HG02943 (cell line): ENCODE data around the gene PAK4.

Source experiments
- ATAC-seq: cut with Tn5 transposase; IDR thresholded peaks from one replicate; pipeline ENCODE4 v1.9.1; 2021; ENCODE audit warnings: mild to moderate bottlenecking, low read depth, moderate library complexity; ENCODE audit not compliant: unreplicated experiment

PAK4 gene

DNA sequence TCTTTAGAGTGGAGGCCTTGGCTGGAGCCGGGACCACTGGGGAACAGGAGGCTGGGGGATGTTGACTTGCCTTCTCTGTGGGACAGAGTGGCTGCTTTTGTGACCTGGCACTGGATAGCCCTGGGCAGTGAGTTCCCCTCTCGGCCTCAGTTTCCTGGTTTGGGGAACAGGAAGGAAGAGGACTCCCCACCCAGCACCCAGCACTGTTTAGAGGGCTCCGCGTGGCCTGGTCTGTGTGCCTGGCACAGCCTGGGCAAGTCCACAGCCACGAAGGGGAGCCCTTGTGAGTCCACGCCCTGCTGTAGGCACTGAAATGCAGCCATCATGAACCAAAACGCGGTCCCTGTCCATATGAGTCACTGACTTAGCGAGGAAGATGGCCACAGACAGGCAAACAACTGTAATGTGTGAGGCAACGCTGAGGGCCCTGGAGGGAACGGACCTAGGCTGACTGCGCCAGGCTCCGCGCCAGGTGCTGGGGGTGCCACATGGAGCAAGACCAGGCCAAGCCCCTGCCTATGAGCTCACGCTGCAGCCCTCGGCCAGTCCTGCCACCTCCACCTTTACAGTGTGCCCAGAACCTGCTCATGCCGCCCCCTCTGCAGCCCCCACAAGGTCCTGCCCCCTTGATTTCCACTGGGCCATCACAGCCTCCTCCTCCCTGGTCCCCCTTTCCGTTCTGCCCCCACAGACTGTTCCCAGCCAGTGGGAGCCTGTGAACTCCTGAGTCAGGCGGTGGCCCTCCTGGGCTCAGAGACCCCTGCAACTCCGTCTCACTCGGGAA lies 35.5 kb downstream of the PAK4 start:
- ATAC-seq = no peak

DNA sequence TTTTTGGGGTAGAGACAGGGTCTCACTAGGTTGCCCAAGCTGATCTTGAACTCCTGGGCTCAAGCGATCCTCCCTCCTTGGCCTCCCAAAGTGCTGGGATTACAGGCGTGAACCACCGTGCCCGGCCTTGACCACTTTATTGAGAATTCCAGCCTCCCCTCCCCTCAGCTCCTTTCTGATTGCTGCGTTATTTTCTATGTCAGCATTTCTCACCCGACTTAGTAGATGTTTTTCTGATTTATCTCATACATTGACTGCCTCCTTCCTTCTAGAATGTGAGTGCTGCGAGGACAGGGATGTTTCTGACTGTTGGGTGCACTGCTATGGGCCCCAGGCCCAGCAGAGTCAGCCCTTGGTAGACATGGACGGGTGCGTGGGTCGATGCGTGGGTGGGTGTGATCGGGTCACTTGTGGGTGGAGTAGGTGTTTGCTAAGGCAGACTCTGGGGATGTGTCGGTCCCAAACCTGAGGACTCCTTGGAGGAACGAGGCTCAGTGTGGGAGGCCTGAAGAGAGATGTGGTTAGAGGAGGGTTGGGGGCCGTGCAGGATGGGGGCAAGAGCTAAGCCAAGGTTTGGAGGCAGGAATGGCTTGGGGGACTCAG lies 37.0 kb downstream of the PAK4 start:
- no peak for ATAC-seq

DNA sequence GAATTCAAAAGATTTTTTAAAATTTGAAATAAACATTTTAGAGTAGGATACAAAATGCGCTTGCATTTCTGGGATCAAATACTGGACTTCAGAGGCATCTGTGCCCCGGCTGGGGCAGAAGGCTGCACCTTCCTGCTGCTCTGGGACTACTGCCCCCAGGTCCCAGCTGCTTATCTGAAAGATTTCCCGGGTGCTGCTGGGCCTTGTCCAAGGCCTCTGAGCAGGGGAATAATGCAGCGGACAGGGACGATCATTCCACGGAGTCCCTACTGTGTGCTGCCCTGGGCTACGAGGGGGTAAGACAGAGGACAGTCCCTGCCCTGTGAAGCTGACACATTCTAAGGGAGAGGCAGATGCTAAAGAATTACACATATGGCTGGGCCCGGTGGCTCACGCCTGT lies 38.0 kb downstream of the PAK4 start:
- no peak for ATAC-seq

DNA sequence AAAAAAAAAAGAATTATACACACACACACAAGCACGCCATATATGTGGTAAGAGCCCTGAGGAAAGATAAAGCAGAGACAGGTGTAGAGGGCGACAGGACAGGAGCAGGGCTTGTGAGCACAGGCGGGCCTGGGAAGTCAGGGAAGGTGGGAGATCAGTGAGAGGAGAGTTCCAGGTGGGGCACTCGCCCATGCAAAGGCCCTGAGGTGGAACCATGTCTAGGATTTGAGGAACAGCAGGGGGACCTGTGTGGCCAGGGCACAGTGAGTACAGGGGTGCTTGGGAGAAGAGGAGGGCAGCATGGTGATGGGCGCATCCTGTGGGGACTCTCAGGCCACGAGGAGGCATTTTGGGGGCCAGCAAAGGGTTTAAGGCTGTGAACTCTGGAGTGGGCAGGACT lies 38.7 kb downstream of the PAK4 start:
- ATAC-seq = no peak

DNA sequence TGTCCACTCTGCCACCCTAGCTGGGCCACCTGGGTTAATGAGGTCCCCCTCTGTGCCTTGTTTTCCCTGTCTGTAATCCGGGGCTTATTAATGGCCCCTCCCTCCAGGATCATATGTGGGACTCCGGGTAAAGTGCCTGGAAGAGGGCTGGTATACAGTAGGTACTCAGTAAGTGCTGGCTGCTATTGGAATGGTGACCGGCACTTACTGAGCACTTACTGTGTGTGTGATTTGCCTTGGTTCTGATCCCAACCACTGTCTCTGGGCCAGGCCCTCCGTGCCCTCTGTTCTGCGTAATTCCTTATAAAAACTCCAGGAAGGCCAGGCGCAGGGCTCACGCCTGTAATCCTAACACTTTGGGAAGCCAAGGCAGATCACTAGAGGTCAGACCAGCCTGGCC lies 40.3 kb downstream of the PAK4 start:
- ATAC-seq = no peak

DNA sequence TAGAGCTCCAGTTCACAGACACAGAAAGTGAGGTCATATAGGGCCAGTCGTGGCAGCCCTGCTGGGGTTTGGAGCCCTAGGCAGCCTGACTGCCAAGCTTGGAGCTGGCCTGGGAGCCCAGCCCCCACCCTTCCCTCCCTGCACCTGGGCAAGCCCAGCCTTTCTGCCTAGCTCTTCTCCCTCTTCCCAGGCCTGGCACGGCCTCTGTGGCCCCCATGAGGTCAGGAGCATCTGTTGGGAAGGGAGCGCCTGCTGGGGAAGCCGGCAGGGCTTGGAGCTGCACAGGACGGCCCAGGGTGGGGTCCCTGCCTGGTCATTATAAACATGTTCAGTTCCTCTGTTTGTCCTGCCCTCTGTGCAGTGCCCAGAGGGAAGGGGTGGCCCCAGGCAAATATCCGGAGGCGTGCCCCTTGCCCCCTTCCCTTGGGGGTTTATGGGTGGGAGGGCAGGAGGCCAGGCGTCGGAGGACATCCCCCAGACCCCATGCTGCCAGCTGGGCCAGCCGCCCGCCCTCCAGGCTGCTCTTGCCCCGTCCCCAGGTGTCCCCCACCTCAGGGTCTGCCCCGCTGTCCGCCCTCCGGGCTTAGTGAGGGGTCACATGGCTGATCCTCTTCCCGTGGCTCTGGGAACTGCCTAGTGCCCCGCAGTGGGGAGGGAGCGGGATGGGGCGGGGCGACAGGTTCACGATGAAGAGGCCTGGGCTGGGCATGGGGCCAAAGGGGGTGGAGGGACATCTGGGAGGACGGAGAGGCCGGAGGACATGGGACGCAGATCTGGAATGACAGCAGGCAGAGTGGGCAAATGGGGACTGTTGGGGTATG lies 41.2 kb downstream of the PAK4 start:
- ATAC-seq = no peak

DNA sequence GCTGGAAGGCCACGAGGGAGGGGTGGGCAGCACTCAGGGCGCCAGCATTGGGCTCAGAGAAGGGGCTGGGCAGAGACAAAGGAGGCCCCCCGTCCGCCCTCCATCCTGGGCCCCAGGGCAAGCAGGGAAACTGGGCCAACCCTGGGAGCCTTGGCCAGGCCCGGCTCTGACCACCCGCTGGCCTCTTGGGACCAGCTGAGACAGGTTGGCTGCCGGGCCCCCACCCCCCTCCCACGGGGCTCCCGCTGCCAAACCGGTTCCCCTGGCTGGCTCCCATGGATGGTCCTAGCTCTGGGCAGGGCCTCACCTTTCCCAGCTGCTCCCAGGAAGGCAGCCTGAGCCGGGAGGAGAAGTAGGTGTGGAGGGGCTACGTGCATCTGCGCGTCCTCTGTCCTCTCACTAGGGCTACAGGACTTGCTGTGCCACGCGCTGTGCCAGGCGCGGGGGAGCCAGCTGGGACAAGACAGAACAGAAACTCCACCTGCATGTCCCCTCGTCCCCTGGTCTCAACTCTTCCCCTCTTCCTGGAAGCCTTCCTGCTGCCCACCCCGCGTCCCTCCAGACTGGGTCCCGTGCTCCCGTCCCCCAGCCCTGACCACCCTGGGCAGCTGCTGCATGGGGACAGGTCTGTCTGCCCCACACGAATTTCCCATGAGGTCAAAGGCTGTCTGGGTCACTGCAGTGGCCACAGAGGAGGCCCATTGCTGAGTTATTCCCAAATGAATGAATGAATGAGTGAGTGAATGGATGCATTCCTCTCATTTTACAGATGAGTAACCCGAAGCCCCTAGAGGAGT lies 42.1 kb downstream of the PAK4 start:
- no peak for ATAC-seq

DNA sequence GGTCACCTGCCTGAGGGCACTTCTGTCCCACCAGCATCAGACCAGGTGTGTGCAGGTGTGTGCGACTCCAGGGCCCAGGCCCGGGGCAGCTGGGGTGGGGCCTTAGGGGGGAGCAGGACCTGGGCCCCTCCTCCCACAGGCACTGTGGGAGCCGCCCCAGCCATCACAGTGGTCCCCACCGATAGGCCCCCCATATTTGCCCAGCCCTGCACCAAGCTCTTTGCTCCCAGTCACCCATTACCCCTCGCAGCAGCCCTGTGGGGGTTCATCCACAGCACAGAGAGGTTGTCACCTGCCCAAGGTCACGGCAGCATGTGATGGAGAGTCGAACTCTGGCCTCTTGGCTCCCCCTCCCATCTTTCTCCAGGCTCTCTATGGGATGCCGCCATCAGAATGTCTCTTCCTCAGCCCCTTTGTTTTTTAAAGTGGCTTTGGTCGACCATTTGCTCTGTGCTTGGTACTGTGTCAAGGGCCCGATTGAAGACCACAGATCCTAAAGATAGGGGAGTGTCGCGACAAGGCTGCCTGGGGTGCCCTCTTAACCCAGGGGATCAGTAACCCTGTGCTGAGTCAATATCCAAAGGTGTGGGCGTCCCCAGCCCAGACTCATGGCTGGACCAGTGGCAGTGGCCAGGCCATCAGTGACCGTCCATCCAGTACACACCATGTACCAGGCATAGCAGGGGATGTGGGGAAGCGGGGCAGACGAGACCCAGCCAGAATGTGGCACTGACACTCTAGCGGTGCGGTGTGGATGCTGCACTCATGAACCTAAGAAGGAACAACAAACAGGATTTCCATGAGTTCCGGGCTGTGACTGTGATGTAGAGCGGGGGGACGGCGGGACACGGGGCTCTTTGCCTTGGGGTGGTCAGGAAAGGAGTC lies 42.9 kb downstream of the PAK4 start:
- no peak for ATAC-seq

DNA sequence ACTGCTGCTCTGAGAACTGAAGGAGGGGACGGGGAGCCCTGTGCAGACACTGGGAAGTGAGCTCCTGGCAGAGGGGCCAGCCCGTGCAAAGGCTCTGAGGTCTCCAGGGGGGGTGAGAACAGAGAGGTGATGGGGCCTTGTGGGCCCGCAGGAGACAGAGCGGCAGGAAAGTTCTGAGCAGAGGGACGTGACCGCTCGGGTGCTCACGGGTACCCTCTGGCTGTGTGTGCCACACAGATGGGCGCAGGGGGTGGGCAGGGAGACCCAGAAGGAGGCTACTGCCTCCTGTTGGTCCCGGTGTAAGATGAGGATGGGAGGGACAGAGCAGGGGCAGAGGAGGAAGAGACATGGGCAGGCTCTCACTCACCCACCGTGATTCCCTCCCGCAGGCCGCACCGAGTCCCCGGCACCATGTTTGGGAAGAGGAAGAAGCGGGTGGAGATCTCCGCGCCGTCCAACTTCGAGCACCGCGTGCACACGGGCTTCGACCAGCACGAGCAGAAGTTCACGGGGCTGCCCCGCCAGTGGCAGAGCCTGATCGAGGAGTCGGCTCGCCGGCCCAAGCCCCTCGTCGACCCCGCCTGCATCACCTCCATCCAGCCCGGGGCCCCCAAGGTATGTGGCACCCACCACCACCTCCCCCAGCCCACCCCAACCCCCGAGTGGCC lies 43.7 kb downstream of the PAK4 start:
- no peak for ATAC-seq

DNA sequence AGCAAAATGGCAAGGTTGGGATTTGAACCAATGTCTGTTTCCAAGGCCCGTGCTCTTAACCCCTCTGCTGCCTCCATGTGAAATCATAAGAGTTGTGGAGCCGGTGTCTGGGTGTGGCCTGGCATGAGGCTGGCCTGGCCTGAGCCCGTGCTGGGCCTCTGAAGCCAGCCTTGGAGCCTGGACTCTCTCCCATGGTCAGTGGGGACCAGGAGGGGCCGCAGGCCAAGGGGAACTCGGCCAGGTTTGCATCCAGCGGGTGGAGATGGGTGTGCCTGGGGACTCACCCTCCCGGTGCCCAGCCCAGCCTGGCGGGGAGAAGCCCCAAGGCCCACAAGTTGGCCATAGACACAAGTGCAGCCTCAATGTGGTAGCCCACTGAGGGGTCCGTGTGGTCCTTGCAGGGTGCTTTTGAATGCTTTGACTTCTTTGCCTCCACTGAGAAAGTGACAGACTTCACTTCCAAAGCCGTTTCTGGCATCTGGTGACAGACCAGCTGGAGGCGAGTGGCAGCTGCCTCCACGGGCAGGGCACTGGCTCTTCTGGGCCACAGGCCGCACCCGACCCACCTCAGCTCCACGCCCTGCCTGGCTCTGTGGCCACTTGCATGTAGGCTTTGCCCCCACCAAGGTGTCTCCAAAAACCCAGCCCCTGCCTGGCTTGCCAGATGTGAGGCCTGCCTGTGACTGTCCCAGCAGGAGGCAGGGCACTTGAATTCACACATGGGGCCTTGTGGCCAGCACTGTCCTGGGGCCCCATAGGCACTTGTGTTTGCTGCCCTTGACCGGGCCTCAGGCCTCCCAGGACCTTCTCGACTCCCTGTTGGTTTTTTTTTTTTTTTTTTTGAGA lies 45.0 kb downstream of the PAK4 start:
- ATAC-seq = no peak

DNA sequence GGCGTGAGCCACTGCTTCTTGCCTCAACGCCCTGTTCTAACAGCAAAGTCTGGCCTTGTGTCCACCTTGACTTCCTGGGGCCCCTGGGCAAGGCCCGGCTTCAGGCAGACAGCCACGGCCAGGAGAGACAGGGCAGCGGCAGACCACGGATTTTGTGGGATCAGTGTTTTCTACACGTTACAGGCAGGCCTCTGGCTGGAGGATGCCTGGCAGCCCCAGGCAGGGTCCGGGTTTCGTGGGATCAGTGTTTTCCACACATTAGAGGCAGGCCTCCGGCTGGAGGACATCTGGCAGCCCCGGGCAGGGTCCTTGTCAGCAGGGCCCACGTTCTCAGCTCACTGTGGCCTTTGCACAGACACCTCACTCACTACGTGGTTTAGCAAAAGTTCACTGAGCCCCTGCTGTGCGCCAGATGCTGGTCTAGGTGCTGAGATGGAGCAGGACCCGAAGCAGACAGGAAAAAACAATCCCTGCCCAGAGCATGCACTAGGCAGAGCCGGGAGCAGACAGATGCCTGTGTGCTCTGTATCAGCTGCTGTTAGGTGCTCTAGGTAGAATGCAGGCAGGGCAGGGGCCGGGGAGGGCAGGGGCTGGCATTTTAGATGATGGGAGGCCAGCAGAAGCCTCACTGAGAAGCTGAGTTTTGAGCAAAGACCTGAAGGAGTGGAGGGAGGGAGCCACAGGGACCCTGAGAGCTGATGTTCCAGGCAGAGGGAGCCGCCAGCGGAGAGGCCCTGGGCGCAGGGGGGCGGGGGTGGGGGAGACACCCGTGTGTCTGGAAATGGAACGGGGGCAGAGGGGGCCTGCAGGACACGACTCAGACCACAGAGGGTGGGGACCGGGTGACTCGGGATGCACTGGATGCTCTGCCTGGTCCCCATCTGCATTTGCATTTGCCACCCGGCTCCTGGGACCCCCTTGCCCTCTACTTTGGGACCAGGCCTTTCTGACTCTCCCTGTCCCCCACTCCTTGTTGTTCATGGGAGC lies 46.2 kb downstream of the PAK4 start:
- no peak for ATAC-seq

DNA sequence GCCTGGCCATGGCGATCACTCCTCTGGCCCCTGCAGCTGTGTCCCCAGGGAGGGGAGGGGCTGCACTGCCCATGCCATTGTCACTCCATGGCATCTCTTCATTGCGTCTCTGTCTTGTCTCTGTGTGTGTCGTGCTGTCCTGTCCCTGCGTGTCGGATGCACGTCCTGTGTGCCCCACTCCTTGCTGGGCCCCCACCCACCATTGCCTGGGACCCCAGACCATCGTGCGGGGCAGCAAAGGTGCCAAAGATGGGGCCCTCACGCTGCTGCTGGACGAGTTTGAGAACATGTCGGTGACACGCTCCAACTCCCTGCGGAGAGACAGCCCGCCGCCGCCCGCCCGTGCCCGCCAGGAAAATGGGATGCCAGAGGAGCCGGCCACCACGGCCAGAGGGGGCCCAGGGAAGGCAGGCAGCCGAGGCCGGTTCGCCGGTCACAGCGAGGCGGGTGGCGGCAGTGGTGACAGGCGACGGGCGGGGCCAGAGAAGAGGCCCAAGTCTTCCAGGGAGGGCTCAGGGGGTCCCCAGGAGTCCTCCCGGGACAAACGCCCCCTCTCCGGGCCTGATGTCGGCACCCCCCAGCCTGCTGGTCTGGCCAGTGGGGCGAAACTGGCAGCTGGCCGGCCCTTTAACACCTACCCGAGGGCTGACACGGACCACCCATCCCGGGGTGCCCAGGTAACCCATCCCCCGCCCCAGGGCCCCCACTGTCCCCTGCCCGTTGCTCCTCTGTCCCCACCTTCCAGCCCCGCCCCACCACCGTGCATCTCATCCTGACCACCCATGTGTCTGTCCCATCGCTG lies 47.3 kb downstream of the PAK4 start:
- ATAC-seq = no peak

DNA sequence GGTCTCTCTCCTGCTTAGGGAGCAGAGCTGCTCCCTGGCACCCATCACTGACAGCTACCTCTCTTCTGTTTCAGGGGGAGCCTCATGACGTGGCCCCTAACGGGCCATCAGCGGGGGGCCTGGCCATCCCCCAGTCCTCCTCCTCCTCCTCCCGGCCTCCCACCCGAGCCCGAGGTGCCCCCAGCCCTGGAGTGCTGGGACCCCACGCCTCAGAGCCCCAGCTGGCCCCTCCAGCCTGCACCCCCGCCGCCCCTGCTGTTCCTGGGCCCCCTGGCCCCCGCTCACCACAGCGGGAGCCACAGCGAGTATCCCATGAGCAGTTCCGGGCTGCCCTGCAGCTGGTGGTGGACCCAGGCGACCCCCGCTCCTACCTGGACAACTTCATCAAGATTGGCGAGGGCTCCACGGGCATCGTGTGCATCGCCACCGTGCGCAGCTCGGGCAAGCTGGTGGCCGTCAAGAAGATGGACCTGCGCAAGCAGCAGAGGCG lies 48.0 kb downstream of the PAK4 start:
- no peak for ATAC-seq

DNA sequence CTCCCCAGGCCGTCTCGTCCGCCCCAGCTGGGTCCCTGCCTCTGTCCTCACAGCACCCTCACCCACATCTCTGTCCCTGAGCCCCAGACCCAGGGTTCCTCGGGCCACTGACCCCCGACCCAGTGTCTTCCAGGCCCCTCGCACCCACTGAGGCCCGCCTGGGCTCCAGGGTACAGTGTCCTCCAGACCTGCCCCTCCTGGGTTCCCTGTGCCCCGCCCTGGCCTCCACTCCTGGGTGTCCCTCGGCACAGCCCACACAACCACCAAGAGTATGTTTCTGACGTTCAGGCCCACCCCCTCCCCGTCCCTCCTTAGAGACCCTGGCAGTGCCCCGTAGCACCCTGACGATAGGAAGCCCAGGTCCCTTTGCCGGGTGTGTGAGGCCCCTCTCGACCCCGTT lies 48.6 kb downstream of the PAK4 start:
- no peak for ATAC-seq

DNA sequence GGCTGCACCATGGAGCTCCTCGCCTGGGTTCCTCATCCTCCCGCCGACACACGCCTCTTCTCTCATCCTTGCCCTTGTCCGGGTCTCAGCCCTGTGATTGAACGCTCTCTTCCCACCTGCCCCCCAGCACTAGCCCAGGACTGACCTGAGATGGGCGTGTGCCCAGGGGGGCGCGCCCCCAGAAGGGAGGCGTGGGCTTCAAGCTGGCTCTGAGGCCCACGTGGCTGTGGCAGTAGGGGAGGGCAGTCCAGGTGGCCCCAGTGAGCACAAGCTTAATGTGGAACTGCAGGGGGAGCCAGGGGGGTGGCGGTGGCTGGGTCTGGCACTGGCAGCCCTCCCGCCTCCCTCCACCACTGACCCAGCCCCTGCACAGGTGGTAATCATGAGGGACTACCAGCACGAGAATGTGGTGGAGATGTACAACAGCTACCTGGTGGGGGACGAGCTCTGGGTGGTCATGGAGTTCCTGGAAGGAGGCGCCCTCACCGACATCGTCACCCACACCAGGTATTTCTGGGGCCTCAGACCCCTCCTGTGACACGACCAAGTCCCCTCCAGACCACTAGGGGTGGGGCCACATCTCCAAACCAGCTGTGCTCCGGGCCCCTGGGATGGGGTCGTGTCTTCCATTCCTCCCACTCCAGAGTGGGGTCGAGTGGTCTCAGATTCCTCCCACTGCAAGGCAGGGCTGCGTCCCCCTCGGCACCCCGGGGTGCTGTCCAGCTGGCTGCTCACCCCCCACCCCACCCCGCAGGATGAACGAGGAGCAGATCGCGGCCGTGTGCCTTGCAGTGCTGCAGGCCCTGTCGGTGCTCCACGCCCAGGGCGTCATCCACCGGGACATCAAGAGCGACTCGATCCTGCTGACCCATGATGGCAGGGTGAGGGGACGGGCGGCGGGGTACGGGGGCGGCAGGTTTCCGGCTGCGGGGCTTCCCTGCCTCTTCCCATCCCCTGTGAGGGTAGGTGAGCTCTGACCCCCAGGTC lies 49.3 kb downstream of the PAK4 start:
- ATAC-seq = no peak
